NCI-H2081 (cell line): ENCODE measurements around the gene TMEM37.

Experiments used
- DNase-seq, 2 experiments: peaks; one replicate each; lab custom pipeline; 2025; lab: John Stamatoyannopoulos, UW

TMEM37 gene

GRCh38 chr2:119433636-119434327 is 2.1 kb downstream of the TMEM37 start:
- no peak for DNase-seq

- no peak for DNase-seq
Measured at GRCh38 chr2:119434664-119435063, 3.0 kb downstream of the TMEM37 start.

DNA sequence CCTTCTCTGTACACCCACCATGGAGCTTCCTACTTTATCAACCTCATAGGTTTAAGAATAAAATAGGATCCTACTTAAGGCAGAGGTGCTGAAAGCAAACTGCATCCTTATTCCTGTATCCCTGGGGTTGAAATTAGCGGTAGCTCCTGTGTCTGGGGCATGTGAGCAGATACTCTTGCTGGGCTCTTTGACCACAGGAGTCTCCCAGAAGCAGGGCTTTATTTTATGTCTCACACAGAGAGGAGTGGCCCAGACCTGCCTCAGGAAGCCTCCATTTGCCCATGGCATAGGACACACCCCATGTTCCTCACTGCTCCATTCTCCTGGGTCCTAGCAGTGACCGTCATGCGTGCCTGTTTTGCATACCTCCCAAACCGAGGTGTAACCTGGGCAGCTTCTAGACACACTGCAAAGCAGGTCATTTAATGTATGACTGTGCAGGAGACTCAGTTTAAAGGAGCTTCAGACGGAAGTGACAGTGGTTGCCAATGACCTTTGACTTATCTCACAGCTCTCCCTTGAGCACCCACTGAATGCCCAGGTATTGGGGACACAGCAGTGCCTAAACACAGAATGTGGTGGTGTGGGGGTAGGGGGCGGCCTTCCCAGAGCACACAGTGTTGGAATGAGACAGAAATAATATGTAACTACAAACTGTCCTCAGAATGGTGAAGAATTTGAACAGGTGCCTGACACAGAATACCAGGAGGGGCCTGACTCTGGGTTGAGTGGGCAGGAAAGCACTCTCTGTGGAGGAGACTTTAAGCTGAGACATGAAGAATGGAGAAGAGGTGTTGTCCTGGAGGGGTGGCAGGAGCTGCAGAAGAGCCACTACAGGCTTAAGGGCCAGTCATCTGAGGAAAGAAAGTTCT is 3.7 kb downstream of the TMEM37 start:
- no peak for DNase-seq

DNA sequence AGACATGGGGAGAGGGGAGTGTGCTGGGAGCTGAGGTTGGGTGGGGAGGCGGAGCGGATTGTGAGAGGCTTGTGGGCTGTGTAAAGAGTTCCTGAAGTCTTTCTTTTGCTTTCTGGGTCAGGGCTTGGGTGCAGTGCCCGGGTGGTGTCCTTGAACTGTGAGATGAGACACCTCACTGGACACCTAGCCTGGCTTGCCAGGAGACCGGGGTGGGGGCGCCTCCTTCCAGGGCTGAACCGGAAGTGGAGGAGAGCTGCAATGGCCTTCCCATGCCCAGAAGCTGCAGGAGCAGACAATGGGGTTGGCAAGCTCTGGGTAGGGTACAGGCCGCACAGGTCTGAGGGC is 4.3 kb downstream of the TMEM37 start:
- no peak for DNase-seq

DNA sequence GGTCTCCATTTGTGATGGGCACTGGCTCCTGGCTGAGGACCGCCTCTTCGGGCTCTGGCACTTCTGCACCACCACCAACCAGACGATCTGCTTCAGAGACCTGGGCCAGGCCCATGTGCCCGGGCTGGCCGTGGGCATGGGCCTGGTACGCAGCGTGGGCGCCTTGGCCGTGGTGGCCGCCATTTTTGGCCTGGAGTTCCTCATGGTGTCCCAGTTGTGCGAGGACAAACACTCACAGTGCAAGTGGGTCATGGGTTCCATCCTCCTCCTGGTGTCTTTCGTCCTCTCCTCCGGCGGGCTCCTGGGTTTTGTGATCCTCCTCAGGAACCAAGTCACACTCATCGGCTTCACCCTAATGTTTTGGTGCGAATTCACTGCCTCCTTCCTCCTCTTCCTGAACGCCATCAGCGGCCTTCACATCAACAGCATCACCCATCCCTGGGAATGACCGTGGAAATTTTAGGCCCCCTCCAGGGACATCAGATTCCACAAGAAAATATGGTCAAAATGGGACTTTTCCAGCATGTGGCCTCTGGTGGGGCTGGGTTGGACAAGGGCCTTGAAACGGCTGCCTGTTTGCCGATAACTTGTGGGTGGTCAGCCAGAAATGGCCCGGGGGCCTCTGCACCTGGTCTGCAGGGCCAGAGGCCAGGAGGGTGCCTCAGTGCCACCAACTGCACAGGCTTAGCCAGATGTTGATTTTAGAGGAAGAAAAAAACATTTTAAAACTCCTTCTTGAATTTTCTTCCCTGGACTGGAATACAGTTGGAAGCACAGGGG is 5.5 kb downstream of the TMEM37 start:
- DNase-seq: no peak

DNA sequence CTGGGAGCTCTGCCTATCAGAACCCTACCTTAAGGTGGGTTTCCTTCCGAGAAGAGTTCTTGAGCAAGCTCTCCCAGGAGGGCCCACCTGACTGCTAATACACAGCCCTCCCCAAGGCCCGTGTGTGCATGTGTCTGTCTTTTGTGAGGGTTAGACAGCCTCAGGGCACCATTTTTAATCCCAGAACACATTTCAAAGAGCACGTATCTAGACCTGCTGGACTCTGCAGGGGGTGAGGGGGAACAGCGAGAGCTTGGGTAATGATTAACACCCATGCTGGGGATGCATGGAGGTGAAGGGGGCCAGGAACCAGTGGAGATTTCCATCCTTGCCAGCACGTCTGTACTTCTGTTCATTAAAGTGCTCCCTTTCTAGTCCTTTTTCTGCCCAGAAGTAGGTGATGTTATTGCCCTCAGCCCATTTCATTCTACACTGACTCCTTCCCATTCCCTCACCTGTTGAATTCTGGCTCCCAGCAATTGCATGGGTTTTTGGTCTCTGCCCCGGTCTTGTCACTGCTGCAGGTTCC is 6.5 kb downstream of the TMEM37 start:
- DNase-seq: no peak

DNA sequence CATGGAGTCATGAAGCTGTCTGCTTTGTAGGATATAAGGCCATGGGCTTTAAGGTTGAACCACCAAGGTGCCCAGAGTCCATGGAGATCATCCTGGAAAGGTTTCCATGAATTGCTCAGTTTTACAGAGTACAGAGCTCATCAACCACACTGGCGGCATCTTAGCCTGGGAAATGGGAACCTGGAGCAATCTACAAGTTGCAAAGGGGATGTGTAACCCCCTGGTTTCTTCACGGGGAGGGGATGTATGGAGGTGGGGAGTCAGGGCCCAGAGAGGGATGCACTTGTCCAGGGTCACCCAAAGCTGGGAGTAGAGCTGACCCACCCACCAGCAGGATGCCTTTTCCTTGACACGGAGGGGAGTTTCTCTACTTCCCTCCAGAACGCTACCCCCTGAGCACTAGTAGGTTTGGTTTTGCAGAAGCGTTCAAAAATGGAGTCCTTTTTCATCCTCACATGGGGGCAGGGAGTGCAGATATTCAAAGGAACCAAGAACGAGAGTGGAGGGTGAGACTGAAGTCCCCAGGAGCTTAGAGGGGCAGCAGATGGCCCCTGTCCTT is 7.2 kb downstream of the TMEM37 start:
- DNase-seq: no peak

- no peak for DNase-seq
Measured at GRCh38 chr2:119439574-119440500, 8.2 kb downstream of the TMEM37 start.

DNA sequence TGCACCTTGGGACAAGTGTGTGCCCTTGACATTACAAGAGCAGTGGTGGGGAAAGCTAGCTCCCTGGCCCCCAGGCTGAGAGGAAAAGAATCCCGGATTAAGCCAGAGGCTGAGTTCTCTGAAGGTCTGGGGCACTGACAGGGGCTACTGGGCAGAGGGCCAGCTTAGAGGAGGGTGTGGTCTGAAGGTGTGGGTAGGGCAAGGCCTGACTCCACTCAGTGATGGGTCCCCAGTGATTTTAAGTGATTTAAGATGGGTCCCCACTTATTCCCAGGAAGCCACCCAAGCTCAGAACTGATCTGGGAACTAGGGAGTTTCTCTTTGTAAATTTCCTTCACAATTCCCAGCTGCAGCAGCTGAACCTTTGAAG is 8.8 kb downstream of the TMEM37 start:
- DNase-seq: no peak

DNA sequence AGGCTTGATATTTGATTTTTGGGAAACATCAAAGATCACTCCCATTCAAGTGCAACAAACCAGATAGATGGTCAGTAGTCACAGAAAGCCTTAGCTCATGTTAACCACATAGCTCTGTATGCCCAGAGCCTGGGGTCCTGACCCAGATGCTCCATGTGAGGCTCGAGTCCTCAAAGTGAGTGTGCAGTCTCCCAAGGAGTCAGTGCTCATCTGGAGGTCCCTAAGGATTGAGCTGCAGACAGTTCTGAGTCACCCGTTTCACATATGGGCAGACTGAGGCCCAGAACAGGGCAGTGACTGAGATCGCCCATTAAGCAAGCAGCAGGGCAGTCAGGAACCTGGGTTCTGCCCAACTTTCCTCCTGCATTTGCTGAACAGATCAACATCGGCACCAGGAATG is 9.2 kb downstream of the TMEM37 start:
- no peak for DNase-seq

GRCh38 chr2:119441376-119442225 is 9.9 kb downstream of the TMEM37 start:
- DNase-seq: no peak

GRCh38 chr2:119442226-119442619 is 10.6 kb downstream of the TMEM37 start:
- DNase-seq: no peak

DNA sequence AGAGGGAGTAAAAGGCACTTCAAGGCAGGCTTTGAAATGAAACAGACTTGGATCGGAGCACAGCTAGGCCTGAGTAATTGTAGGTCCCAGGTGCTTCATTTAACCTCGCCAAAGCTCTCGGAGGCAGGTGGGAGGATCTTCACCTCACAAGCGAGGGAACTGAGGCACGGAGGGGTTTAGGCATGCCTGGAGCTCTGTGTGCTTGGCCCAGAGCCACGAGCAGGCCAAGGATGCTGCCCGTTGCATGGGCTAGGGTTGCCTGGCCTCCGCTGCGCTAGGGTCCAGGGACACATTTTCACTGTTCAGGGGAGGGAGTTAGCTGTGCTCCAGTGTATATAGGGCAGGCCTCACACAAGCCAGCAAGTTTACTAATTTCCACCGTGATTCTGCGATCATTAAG is 11.2 kb downstream of the TMEM37 start:
- no peak for DNase-seq

GRCh38 chr2:119446037-119446436 is 14.4 kb downstream of the TMEM37 start:
- DNase-seq: no peak

- DNase-seq: no peak
Measured at GRCh38 chr2:119448427-119449141, 16.9 kb downstream of the TMEM37 start.

DNA sequence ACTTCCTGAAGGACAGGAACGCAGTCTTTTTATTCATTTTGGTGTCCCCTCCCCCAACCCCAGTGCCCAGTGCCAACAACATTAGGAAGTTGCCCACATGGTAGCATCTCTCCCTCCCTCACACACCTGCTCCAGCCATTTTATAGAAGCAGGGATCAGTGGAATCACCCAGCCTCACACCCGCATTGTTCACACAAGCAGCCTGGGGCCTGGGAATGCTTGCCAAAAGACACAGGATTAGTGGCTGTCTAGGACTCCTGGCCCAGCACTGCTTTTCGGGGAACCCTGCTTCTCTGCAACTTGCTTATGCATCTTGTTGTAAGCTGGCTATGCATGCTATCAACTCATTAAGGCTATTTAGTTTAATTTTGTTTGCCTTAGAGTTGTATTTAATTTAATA is 17.9 kb downstream of the TMEM37 start:
- DNase-seq: peak; percentile 53 to 83

DNA sequence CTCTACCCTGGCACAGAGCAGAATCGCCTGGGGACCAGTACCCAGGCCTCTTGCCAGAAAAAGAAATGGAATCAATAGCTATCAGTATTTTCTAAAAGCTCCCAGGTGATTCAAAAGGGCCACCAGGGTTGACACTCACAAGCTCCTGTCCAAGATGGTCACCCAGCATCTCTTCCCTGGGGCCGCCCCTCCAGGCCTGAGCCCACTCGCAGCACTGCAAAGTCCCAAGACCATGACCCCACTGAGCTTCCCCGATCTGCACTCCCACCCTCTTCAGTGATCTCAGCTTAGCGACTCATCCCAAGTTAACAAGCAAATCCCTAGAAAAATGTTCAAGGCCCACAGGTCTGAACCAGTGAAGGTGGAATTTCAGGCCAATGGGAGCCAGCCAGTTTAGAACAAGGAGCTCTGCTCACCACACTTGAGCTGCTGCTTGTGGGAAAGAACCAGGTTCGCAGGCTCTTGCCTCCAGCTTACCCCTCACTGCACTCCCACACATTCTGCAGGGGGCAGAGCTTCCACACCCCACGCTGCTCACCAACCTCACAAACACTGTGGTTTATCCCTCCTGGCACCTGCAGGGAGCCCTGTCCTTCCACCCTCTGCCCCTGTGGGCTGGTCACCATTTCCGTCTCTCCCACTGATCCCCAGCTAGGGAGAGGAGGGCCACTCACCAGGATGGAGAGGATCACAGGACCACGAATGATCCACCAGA is 19.8 kb downstream of the TMEM37 start:
- no peak for DNase-seq

DNA sequence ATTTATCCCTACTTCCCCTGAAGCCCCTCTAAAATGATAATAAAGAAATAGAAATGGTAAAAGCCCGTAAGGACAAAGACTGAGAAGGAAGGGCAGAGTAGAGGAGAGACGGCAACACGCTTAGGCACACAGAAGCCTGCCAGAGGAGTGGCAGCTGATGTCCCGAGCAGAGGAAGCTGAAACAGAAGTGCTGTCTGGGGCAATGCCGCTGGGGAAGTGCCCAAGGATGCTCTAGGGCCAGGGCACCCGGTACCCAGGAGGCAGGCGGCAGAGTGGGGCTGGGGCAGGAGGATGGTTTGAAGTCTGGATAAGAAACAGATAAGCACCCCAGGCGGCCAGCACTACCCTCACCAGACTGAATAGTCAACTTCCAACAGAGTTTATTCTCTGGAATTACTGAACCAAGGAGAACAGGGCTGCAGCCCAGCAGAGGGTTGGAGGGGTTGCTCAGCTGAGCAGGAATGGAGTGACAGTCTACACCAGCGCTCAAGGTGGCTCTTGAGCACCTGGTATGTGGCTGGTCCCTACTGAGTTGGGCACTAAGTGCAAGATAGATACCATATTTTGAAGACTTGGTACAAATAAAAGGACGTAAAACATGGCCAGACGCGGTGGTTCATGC is 22.4 kb downstream of the TMEM37 start:
- no peak for DNase-seq
